ENCODE data around the gene MLLT3. TPM values are rescaled to one million over a fixed set of nuclear protein-coding genes. Genes with fewer than 3 reads are reported as not detected.
A peak's percentile ranks its signal among the peaks of the same experiment; 100 is the strongest.
"Not testable (repeated sequence)": the region's sequence is repeated elsewhere in the genome, so short reads cannot be mapped to it uniquely, and the experiment has no call there.

Gene MLLT3
- total and polyA plus RNA-seq, 7 experiments from 2014 or later = 40.9 to 85.3 (median 64.8) TPM

GRCh38 chr9:20659474-20659967 lies 37.2 kb upstream of the MLLT3 start:
- intact Hi-C loops (cut with micrococcal nuclease) = no loop called here
- Mint-ChIP-seq H3K27me3 (peaks cover 0 to 2% (median 0%) of the 10 kb centered on the region in 5 donors), H3K36me3 (no peaks in the 10 kb centered on the region), H3K27ac (no peak overlapping the region), H3K4me3 (no peak overlapping the region), H3K9me3 (no peaks in the 10 kb centered on the region), H3K4me1 (peaks cover 0 to 22% (median 14%) of the 10 kb centered on the region in 7 donors)
- no peaks in the 10 kb centered on the region for H3K9me3 ChIP-seq (ENCODE audit: control insufficient read depth in 2 of 3, low read length in 3 of 3)
- ATAC-seq = no peak
- no peaks in the 10 kb centered on the region for H3K27me3 ChIP-seq (ENCODE audit: control insufficient read depth in 2 of 2, insufficient read depth in 2 of 2, low read length in 2 of 2)
- DNase-seq = no peak
- H3K4me1 ChIP-seq (ENCODE audit: control insufficient read depth in 2 of 2, insufficient read depth in 2 of 2, low read length in 2 of 2) = peaks cover 0 to 5% of the 10 kb centered on the region in 2 donors
- no peak overlapping the region for H3K27ac ChIP-seq (ENCODE audit: low read depth, low read length)
- no peaks in the 10 kb centered on the region for H3K36me3 ChIP-seq (ENCODE audit: control insufficient read depth in 2 of 3, insufficient read depth in 3 of 3, low read length in 3 of 3)
- H3K4me3 ChIP-seq (ENCODE audit: low read length) = no peak overlapping the region
- CTCF ChIA-PET = interaction anchor here (0.5 to 1.2 kb wide), 3 partner anchors 38 to 261 kb away, joined by 3 read pairs; no protein-coding TSS in a partner anchor
- POLR2A ChIA-PET = interaction anchor here (0.7 to 2.8 kb wide), 5 partner anchors 19 to 314 kb away, joined by 4 to 12 read pairs (median 6); partner anchors contain the start of genes FOCAD and MLLT3

GRCh38 chr9:20658677-20659473 lies 36.6 kb upstream of the MLLT3 start:
- ChIA-PET POLR2A (interaction anchor here (0.7 to 2.8 kb wide), 5 partner anchors 19 to 314 kb away, joined by 5 to 12 read pairs (median 7); partner anchors contain the start of genes FOCAD and MLLT3), CTCF (interaction anchor here (0.6 to 1.2 kb wide), 4 partner anchors 28 to 711 kb away, joined by 3 read pairs; no protein-coding TSS in a partner anchor)
- H3K27ac ChIP-seq (ENCODE audit: low read depth, low read length) = no peak overlapping the region
- H3K27me3 ChIP-seq (ENCODE audit: control insufficient read depth in 2 of 2, insufficient read depth in 2 of 2, low read length in 2 of 2) = no peaks in the 10 kb centered on the region
- DNase-seq = no peak
- no peaks in the 10 kb centered on the region for H3K9me3 ChIP-seq (ENCODE audit: control insufficient read depth in 2 of 3, low read length in 3 of 3)
- H3K4me1 Mint-ChIP-seq = peaks cover 0 to 24% (median 14%) of the 10 kb centered on the region in 7 donors
- H3K27me3 Mint-ChIP-seq = peaks cover 0 to 2% (median 0%) of the 10 kb centered on the region in 5 donors
- no peaks in the 10 kb centered on the region for H3K9me3 Mint-ChIP-seq
- peaks cover 0 to 5% of the 10 kb centered on the region in 2 donors for H3K4me1 ChIP-seq (ENCODE audit: control insufficient read depth in 2 of 2, insufficient read depth in 2 of 2, low read length in 2 of 2)
- intact Hi-C loops (cut with micrococcal nuclease) = loop anchor here (1.0 kb wide), 3 partner anchors 25 to 36 kb away; partner anchors contain the start of gene FOCAD (in 1 of the 2)
- H3K36me3 Mint-ChIP-seq = no peaks in the 10 kb centered on the region
- peak overlapping the region in 1 of 10 donors; percentile 85 for H3K4me3 Mint-ChIP-seq
- no peaks in the 10 kb centered on the region for H3K36me3 ChIP-seq (ENCODE audit: control insufficient read depth in 2 of 3, insufficient read depth in 3 of 3, low read length in 3 of 3)
- peak overlapping the region; percentile 27 for H3K4me3 ChIP-seq (ENCODE audit: low read length)
- peak; percentile 20 for ATAC-seq
- H3K27ac Mint-ChIP-seq = peak overlapping the region in 8 of 9 donors; percentile 69 to 94 (median 84)

DNA sequence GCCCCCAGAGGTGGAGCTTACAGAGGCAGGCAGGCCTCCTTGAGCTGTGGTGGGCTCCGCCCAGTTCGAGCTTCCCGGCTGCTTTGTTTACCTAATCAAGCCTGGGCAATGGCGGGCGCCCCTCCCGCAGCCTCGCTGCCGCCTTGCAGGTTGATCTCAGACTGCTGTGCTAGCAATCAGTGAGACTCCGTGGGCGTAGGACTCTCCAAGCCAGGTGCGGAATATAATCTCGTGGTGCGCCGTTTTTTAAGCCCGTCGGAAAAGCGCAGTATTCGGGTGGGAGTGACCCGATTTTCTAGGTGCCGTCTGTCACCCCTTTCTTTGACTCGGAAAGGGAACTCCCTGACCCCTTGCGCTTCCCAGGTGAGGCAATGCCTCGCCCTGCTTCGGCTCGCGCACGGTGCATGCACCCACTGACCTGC lies 36.0 kb upstream of the MLLT3 start:
- H3K9me3 Mint-ChIP-seq; H3K27me3 ChIP-seq (ENCODE audit: control insufficient read depth in 2 of 2, insufficient read depth in 2 of 2, low read length in 2 of 2); H3K9me3 ChIP-seq (ENCODE audit: control insufficient read depth in 2 of 3, low read length in 3 of 3); H3K27ac ChIP-seq (ENCODE audit: low read depth, low read length); H3K36me3 ChIP-seq (ENCODE audit: control insufficient read depth in 2 of 3, insufficient read depth in 3 of 3, low read length in 3 of 3); H3K4me1 ChIP-seq (ENCODE audit: control insufficient read depth in 2 of 2, insufficient read depth in 2 of 2, low read length in 2 of 2); H3K27me3 Mint-ChIP-seq; ATAC-seq; H3K36me3 Mint-ChIP-seq: not testable (repeated sequence)
- ChIA-PET CTCF (interaction anchor here (0.6 to 0.9 kb wide), 2 partner anchors 29 to 711 kb away, joined by 3 read pairs; no protein-coding TSS in a partner anchor), POLR2A (interaction anchor here (1.0 to 2.8 kb wide), 4 partner anchors 18 to 36 kb away, joined by 5 to 12 read pairs (median 8); partner anchors contain the start of genes FOCAD and MLLT3)
- DNase-seq = peak in 8 of 9 donors; percentile 33 to 68 (median 52)
- Mint-ChIP-seq H3K27ac (peak overlapping the region in 8 of 9 donors; percentile 69 to 94 (median 84)), H3K4me3 (peak overlapping the region in 1 of 10 donors; percentile 85), H3K4me1 (peaks cover 0 to 20% (median 9%) of the 10 kb centered on the region in 7 donors)
- H3K4me3 ChIP-seq (ENCODE audit: low read length) = peak overlapping the region; percentile 27
- intact Hi-C loops (cut with micrococcal nuclease) = loop anchor here (1.0 kb wide), 3 partner anchors 26 to 35 kb away; partner anchors contain the start of gene FOCAD (in 1 of the 2)

GRCh38 chr9:20651939-20652338 lies 29.6 kb upstream of the MLLT3 start:
- no peaks in the 10 kb centered on the region for H3K9me3 Mint-ChIP-seq
- CTCF ChIA-PET = interaction anchor here (0.7 kb wide), 1 partner anchor 228 kb away, joined by 4 read pairs; no protein-coding TSS in a partner anchor
- Histone ChIP-seq H3K27ac (ENCODE audit: low read depth, low read length) (no peak overlapping the region), H3K27me3 (ENCODE audit: control insufficient read depth in 2 of 2, insufficient read depth in 2 of 2, low read length in 2 of 2) (peaks cover 0 to 6% of the 10 kb centered on the region in 2 donors), H3K4me3 (ENCODE audit: low read length) (no peak overlapping the region), H3K4me1 (ENCODE audit: control insufficient read depth in 2 of 2, insufficient read depth in 2 of 2, low read length in 2 of 2) (no peaks in the 10 kb centered on the region), H3K36me3 (ENCODE audit: control insufficient read depth in 2 of 3, insufficient read depth in 3 of 3, low read length in 3 of 3) (no peaks in the 10 kb centered on the region), H3K9me3 (ENCODE audit: control insufficient read depth in 2 of 3, low read length in 3 of 3) (no peaks in the 10 kb centered on the region)
- no peak for DNase-seq
- H3K27ac Mint-ChIP-seq = no peak overlapping the region
- intact Hi-C loops (cut with micrococcal nuclease) = no loop called here
- ATAC-seq = no peak
- no peak overlapping the region for H3K4me3 Mint-ChIP-seq
- POLR2A ChIA-PET = interaction anchor here (0.5 kb wide), 1 partner anchor 705 kb away, joined by 3 read pairs; no protein-coding TSS in a partner anchor
- peaks cover 0 to 24% (median 4%) of the 10 kb centered on the region in 5 donors for H3K27me3 Mint-ChIP-seq
- peaks cover 0 to 19% (median 9%) of the 10 kb centered on the region in 7 donors for H3K4me1 Mint-ChIP-seq
- H3K36me3 Mint-ChIP-seq = no peaks in the 10 kb centered on the region

GRCh38 chr9:20650750-20651299 lies 28.5 kb upstream of the MLLT3 start:
- peaks cover 0 to 29% (median 6%) of the 10 kb centered on the region in 5 donors for H3K27me3 Mint-ChIP-seq
- no peaks in the 10 kb centered on the region for H3K9me3 Mint-ChIP-seq
- H3K9me3 ChIP-seq (ENCODE audit: control insufficient read depth in 2 of 3, low read length in 3 of 3) = no peaks in the 10 kb centered on the region
- H3K36me3 ChIP-seq (ENCODE audit: control insufficient read depth in 2 of 3, insufficient read depth in 3 of 3, low read length in 3 of 3) = no peaks in the 10 kb centered on the region
- no peak overlapping the region for H3K4me3 ChIP-seq (ENCODE audit: low read length)
- no peak overlapping the region for H3K4me3 Mint-ChIP-seq
- H3K4me1 ChIP-seq (ENCODE audit: control insufficient read depth in 2 of 2, insufficient read depth in 2 of 2, low read length in 2 of 2) = no peaks in the 10 kb centered on the region
- ChIA-PET POLR2A (interaction anchor here (1.4 kb wide), 1 partner anchor 29 kb away, joined by 6 read pairs; no protein-coding TSS in a partner anchor), CTCF (no interaction called here)
- ATAC-seq = no peak
- H3K36me3 Mint-ChIP-seq = no peaks in the 10 kb centered on the region
- intact Hi-C loops (cut with micrococcal nuclease) = no loop called here
- no peak for DNase-seq
- H3K27me3 ChIP-seq (ENCODE audit: control insufficient read depth in 2 of 2, insufficient read depth in 2 of 2, low read length in 2 of 2) = peaks cover 0 to 6% of the 10 kb centered on the region in 2 donors
- H3K27ac ChIP-seq (ENCODE audit: low read depth, low read length) = no peak overlapping the region
- no peak overlapping the region for H3K27ac Mint-ChIP-seq
- peaks cover 0 to 19% (median 9%) of the 10 kb centered on the region in 7 donors for H3K4me1 Mint-ChIP-seq

DNA sequence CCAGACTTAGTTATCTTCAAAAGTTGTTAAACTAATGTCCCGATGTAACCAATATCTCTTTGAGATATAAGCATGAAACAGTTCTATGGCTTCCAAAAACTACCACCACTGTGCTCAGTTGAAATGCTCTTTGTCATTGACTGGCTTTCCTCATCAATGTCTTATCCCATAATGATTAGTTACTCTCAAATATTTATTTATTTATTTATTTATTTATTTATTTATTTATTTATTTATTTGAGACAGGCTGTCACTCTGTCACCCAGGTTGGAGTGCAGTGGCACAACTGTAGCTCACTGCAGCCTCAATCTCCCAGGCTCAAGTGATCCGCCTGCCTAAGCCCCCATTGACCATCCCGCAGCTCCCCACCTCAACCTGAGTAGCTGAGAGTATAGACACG lies 28.0 kb upstream of the MLLT3 start:
- no peak overlapping the region for H3K27ac Mint-ChIP-seq
- Histone ChIP-seq H3K9me3 (ENCODE audit: control insufficient read depth in 2 of 3, low read length in 3 of 3) (no peaks in the 10 kb centered on the region), H3K27me3 (ENCODE audit: control insufficient read depth in 2 of 2, insufficient read depth in 2 of 2, low read length in 2 of 2) (peaks cover 0 to 6% of the 10 kb centered on the region in 2 donors), H3K27ac (ENCODE audit: low read depth, low read length) (no peak overlapping the region), H3K4me1 (ENCODE audit: control insufficient read depth in 2 of 2, insufficient read depth in 2 of 2, low read length in 2 of 2) (no peaks in the 10 kb centered on the region), H3K4me3 (ENCODE audit: low read length) (no peak overlapping the region), H3K36me3 (ENCODE audit: control insufficient read depth in 2 of 3, insufficient read depth in 3 of 3, low read length in 3 of 3) (no peaks in the 10 kb centered on the region)
- ATAC-seq = no peak
- intact Hi-C loops (cut with micrococcal nuclease) = no loop called here
- peaks cover 0 to 29% (median 6%) of the 10 kb centered on the region in 5 donors for H3K27me3 Mint-ChIP-seq
- DNase-seq = no peak
- no peak overlapping the region for H3K4me3 Mint-ChIP-seq
- no peaks in the 10 kb centered on the region for H3K9me3 Mint-ChIP-seq
- ChIA-PET POLR2A (interaction anchor here (1.4 kb wide), 1 partner anchor 30 kb away, joined by 6 read pairs; no protein-coding TSS in a partner anchor), CTCF (interaction anchor here (0.7 to 1.0 kb wide), 2 partner anchors 10 to 1527 kb away, joined by 3 to 4 read pairs; no protein-coding TSS in a partner anchor)
- no peaks in the 10 kb centered on the region for H3K36me3 Mint-ChIP-seq
- H3K4me1 Mint-ChIP-seq = peaks cover 0 to 14% (median 6%) of the 10 kb centered on the region in 7 donors
